Right kidney (tissue), 1 donor: Measurements from ENCODE around the gene TACC2.
"Not testable (repeated sequence)": the region's sequence is repeated elsewhere in the genome, so short reads cannot be mapped to it uniquely, and the experiment has no call there.

Experiments used
- DNase-seq: peaks from one replicate; pipeline ENCODE4 v3.0.0-alpha.2; 2016

Gene TACC2

DNA sequence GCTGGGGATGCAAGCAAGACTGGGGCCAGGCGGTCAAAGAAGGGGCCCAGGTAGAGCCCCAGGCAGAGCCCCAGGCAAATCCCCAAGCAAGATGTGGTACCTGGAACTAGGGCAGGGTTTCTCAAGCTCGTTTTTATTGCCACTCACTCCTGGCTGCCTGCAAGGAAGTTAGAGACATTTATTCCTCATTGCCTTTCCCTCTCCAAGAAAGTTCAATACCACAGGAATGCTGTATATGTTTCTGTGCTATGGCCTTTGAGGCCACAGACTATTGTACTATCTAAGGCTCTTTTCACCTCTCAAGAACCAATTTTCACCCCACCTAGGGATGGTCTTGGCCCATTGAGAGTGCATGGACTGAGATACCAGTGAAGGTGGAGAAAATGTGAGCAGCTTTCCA lies 71.3 kb downstream of the TACC2 start:
- DNase-seq: no peak

DNA sequence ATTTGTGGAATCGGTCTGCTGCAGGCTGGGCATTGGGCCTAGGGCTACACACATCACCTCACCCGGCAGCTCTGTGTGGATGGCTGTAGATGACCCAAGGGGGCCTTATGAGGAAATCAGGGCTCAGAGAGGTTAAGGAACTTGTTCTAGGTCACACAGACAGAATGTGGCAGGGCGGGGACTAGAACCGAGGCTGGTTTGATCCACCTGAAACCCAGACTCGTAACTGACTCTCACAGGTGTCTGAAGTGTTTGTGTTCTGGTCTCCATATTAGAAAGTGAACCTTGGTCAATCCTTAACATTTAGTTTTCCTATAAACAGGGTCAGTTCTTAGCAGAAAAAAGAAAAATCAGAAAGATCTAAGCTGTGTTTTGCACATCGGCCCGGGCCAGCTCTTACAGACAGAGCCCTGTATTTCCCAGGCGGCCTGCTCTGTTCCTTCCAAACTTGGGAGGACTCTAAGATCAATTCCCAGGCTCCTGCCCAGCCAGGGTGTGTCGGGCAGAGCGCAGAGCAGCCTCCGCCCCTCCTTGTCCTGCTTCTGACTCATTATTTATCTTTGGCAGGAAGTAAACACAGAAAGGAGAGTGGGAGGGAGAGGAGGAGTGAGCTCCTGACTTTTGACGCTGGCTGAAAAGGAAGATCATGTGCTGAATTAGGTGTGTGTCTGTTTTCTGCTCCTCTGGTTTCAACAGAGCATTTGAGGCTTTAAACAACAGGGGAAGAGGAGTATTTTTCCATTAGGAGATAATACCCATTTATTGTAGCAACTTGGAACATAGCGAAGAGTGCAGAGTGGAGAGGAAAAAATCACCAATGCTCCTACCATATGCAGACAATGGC lies 74.1 kb downstream of the TACC2 start:
- peak; percentile 53 for DNase-seq

DNA sequence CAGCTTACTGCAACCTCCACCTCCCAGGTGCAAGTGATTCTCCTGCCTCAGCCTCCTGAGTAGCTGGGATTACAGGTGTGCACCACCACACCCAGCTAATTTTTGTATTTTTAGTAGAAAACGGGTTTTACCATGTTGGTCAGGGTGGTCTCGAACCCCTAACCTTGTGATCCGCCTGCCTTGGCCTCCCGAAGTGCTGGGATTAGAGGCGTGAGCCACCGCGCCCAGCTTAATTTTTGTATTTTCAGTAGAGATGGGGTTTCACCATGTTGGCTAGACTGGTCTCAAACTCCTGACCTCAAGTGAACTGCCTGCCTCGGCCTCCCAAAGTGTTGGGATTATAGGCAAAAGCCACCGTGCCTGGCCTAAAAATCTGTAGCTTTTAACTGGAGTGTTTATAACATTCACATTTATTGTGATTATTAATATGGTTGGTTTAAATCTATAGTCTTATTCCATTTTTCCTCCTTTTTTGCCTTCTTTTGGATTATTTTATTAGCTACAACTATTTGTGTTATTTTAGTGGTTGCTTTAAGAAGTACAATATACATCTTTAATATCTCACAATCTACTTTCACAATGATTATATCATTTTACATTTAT lies 77.5 kb downstream of the TACC2 start:
- not testable (repeated sequence) for DNase-seq

DNA sequence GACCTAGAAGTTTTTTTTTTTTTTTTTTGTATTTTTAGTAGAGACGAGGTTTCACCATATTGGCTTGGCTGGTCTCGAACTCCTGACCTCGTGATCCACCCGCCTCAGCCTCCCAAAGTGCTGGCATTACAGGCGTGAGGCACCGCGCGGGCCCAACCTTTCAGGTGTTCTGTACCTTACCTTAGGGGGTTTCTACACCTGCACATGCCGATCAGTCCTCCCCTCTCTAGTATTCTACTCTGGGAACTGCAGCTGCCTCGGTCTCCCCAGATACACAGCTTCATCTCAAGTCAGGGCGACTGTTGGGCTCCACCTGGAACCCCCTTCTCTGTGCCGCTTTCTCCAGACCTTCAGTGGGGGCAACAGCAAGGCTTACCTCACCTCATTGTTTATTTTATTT lies 79.9 kb downstream of the TACC2 start:
- DNase-seq: no peak

DNA sequence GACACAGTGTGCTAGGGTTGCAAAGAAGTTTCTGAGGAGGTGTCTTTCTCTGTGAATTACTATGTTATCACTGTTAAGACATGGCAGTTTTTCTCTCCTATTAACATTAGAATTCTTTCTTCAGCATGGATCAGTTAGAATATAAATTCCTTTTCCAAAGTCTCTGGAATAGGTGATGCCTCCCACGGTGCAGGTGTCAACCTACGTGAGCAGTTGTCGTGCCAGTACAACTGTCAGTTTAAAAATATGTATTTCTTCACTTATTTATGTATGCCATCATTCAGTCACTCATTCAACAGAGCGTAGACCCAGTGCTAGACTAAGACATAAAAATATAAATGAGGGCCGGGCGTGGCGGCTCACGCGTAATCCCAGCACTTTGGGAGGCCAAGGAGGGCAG lies 83.5 kb downstream of the TACC2 start:
- DNase-seq: no peak

DNA sequence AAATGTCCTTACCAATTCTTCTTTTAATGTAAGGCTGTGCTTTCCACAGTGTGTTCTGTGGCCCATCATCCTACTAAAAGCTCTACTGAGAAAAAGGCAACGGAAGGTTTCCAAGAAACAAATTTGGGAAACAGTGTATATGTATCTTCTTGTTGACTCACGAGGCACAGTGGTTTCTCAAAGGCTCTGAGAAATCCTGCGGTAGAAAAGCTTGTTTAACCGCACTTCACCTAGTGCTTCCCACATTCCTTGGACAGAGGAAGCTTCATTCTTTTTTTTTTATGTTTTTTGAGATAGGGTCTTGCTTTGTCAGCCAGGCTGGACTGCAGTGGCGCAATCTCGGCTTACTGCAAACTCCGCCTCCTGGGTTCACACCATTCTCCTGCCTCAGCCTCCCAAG lies 84.5 kb downstream of the TACC2 start:
- DNase-seq: no peak

DNA sequence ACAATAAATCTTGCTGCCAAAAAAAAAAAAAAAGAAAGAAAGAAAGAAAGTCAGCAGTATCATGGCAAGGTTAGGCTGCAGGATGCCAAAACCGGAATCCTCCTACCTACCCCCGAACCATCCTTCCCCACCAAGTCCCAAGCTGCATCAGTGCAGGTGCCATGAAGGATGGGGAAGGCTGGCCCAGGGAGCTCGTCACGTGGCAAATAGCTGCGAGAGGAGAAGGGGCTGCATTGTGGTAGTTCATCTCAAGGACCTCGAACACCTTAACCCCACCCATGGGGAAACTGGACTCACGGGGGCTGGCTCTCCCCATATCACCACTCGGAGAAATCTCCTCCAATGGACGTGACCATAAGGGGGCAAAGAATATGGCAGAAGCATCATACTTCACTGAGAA lies 86.2 kb downstream of the TACC2 start:
- no peak for DNase-seq

DNA sequence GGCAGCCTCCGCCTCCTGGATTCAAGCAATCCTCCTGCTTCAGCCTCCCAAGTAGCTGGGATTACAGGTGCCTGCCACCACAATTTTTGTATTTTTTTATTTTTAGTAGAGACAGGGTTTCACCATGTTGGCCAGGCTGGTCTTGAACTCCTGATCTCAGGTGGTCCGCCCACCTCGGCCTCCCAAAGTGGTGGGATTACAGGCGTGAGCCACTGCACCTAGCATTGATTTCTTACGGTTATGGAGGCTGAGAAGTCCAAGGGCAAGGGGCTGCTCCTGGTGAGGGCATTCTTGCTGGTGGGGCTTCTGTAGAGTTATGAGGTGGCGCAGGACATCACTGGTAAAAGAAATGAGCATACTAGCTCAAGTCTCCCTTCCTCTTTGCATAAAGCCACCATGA lies 86.9 kb downstream of the TACC2 start:
- DNase-seq: not testable (repeated sequence)

DNA sequence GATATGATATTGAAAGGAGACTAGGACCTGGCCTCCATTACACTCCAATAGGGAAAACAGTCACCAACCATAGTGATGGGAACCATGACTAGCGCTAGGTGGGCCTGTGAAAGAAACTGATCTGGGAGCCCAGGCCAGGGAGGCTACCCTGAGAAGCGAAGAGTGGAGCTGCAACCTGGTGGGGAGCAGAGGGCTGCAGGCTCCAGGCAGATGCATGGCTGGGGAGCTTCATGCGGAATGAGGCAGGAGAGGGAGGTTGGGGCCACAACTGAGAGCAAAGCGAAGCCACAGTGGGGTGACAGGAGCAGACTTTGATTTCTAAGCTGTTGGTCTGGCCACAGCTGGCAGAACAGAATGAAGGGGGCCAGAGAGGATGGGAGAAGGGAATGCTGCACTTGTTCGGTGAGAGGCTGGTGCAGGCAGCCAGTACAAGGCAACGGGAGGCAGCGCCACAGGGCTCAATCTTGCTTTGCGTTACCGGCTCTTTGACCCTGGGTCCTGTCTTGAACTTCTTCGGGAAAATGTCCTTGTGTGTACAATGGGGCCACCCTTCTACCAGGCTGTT lies 88.4 kb downstream of the TACC2 start:
- no peak for DNase-seq

DNA sequence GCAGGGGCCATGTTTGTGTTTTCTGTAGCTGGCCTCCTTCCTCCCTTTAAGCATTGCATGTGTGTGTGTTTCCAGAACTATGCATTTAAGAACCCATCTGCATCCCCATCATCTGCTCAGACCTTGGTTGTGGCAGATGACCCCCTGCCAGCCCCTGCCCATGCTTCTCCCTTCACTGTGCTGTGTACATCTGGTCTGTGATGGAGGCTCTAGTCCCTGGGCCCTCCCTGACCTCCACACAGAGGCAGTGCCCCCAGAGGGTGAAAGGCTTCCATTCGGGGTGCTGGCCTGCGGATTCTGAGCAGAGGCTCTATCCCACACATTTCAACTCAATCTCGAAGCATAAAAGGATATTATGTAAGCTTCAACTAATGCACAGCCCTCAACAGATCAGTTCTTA lies 89.4 kb downstream of the TACC2 start:
- no peak for DNase-seq

DNA sequence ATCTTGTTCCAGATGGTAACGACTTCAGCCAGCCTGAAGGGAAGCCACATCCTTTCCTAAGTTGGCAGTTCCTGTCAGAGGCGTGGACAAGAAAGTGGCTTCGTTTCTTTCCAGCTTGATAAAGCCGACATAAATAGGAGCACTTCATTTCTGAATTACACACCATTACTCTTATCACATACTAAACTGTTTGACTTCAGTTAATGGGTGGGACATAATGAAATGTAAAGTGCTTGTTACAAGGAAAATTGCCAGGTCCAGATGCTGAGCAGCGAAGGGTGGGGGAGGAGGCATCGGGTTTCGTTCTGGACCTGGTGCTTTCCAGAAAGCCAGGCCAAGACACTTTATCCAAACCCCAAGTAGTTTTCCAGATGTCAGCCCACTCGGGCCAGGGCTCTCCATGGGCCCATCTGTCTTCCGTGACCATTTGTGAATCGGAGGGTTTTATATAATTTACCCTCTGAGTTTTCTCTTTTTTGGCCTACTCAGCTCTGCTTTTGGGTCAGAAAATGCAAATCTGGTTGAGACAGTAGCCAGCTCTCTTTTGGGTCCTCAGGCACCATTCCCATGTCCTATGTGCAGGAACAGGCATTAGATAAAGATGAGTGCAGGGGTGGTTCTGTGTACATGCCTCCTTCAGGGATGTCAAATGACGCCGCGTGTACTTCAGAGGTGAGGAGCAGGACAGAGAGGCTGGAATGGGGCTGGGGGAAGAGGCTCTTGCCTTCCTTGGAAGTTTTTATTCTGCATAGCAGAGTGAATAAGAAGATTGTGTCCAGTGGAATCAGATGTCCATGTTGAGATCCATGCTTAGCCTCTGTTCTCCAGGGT lies 90.2 kb downstream of the TACC2 start:
- no peak for DNase-seq

DNA sequence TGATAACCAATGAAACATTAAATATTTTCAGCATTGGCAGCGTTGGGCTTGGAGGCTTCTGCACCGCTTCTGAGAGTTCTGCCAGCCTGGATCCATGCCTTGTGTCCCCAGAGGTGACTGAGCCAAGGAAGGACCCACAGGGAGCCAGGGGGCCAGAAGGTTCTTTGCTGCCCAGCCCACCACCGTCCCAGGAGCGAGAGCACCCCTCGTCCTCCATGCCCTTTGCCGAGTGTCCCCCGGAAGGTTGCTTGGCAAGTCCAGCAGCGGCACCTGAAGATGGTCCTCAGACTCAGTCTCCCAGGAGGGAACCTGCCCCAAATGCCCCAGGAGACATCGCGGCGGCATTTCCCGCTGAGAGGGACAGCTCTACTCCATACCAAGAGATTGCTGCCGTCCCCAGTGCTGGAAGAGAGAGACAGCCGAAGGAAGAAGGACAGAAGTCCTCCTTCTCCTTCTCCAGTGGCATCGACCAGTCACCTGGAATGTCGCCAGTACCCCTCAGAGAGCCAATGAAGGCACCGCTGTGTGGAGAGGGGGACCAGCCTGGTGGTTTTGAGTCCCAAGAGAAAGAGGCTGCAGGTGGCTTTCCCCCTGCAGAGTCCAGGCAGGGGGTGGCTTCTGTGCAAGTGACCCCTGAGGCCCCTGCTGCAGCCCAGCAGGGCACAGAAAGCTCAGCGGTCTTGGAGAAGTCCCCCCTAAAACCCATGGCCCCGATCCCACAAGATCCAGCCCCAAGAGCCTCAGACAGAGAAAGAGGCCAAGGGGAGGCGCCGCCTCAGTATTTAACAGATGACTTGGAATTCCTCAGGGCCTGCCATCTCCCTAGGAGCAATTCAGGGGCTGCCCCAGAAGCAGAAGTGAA lies 93.9 kb downstream of the TACC2 start:
- DNase-seq: no peak

DNA sequence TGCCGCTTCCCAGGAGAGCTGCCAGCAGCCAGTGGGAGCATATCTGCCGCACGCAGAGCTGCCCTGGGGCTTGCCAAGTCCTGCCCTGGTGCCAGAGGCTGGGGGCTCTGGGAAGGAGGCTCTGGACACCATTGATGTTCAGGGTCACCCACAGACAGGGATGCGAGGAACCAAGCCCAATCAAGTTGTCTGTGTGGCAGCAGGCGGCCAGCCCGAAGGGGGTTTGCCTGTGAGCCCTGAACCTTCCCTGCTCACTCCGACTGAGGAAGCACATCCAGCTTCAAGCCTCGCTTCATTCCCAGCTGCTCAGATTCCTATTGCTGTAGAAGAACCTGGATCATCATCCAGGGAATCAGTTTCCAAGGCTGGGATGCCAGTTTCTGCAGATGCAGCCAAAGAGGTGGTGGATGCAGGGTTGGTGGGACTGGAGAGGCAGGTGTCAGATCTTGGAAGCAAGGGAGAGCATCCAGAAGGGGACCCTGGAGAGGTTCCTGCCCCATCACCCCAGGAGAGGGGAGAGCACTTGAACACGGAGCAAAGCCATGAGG lies 94.6 kb downstream of the TACC2 start:
- no peak for DNase-seq

DNA sequence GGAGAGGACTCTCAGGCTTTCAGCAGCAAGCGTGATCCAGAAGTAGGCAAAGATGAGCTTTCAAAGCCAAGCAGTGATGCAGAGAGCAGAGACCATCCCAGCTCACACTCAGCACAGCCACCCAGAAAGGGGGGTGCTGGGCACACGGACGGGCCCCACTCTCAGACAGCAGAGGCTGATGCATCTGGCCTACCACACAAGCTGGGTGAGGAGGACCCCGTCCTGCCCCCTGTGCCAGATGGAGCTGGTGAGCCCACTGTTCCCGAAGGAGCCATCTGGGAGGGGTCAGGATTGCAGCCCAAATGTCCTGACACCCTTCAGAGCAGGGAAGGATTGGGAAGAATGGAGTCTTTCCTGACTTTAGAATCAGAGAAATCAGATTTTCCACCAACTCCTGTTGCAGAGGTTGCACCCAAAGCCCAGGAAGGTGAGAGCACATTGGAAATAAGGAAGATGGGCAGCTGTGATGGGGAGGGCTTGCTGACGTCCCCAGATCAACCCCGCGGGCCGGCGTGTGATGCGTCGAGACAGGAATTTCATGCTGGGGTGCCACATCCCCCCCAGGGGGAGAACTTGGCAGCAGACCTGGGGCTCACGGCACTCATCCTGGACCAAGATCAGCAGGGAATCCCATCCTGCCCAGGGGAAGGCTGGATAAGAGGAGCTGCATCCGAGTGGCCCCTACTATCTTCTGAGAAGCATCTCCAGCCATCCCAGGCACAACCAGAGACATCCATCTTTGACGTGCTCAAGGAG lies 95.5 kb downstream of the TACC2 start:
- DNase-seq: no peak

DNA sequence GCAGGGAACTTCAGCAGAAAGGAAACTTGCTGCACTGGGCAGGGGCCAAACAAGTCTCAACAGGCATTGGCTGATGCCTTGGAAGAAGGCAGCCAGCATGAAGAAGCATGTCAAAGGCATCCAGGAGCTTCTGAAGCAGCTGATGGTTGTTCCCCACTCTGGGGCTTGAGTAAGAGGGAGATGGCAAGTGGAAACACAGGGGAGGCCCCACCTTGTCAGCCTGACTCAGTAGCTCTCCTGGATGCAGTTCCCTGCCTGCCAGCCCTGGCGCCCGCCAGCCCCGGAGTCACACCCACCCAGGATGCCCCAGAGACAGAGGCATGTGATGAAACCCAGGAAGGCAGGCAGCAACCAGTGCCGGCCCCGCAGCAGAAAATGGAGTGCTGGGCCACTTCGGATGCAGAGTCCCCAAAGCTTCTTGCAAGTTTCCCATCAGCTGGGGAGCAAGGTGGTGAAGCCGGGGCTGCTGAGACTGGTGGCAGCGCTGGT lies 96.5 kb downstream of the TACC2 start:
- DNase-seq: no peak

DNA sequence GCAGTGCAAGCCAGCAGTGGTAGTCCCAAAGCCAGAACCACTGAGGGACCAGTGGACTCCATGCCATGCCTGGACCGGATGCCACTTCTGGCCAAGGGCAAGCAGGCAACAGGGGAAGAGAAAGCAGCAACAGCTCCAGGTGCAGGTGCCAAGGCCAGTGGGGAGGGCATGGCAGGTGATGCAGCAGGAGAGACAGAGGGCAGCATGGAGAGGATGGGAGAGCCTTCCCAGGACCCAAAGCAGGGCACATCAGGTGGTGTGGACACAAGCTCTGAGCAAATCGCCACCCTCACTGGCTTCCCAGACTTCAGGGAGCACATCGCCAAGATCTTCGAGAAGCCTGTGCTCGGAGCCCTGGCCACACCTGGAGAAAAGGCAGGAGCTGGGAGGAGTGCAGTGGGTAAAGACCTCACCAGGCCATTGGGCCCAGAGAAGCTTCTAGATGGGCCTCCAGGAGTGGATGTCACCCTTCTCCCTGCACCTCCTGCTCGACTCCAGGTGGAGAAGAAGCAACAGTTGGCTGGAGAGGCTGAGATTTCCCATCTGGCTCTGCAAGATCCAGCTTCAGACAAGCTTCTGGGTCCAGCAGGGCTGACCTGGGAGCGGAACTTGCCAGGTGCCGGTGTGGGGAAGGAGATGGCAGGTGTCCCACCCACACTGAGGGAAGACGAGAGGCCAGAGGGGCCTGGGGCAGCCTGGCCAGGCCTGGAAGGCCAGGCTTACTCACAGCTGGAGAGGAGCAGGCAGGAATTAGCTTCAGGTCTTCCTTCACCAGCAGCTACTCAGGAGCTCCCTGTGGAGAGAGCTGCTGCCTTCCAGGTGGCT lies 97.7 kb downstream of the TACC2 start:
- no peak for DNase-seq

DNA sequence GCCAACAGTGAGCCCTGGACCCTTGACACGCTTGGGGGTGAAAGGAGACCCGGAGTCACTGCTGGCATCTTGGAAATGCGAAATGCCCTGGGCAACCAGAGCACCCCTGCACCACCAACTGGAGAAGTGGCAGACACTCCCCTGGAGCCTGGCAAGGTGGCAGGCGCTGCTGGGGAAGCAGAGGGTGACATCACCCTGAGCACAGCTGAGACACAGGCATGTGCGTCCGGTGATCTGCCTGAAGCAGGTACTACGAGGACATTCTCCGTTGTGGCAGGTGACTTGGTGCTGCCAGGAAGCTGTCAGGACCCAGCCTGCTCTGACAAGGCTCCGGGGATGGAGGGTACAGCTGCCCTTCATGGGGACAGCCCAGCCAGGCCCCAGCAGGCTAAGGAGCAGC lies 98.5 kb downstream of the TACC2 start:
- no peak for DNase-seq

DNA sequence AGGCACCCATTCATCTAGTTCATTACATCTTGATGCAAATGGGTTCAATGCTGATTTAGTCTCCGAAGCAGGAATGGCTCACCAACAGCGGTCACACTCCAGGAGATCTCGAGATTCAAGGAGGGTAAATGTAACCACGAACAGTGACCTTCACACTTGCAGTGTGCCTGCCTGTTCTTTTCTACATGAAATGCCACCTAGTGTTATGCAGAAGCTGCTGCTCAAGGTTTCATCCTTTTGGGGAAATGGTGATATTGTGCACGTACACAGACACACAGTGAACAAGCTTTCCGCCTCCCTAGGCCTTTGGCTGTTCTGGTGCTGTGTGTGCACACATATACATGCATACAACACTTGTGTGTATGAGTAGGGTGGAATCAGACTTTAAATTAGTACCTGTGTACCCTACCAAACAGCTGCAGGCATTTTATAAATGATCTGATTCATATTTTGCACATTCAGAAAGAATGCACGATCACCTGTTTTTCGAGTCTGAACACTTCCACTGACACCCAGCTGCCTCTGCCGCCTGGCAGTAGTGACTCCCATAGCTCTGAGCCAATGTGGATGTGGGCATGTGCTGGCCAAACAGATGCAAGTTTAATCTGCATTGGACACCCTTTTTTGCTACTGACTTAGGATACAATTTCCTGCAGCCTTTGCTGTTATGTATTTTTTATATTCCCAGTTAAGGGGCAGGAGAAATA lies 100.5 kb downstream of the TACC2 start:
- DNase-seq: no peak

DNA sequence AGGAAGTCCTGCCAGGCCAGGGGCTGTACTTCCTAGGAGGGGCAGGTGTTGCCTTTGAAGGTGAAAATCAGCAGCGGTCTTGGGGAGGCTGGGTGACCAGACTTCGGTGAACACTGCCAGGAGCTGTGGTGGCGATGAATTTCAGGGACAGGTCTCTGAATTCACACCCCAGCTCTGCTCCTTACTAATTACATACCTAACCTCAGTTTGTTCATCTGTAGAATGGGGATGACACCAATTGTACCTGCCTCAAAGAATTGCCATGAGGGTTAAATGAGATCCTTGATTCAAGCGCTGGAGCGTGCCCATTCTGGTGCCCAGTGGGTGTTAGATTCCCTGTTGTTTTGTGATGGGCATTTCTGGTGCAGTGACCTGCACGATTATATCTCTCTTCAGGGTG lies 102.8 kb downstream of the TACC2 start:
- DNase-seq: no peak
